C4-2B (cell line): Measurements from ENCODE around the gene FERMT3.
"Not testable (repeated sequence)": the region's sequence is repeated elsewhere in the genome, so short reads cannot be mapped to it uniquely, and the experiment has no call there.

Experiments
- H3K27ac ChIP-seq: fragments of 450-650 bp; 2 replicates; pipeline ENCODE4 v1.5.1; 2017
- CTCF ChIP-seq: fragments of 450-650 bp; conservative IDR thresholded peaks from 2 replicates; pipeline ENCODE4 v1.5.1; 2017; ENCODE audit warnings: mild to moderate bottlenecking
- ZFX ChIP-seq: fragments of 450-650 bp; IDR thresholded peaks from 2 replicates; pipeline ENCODE4 v1.6.1; 2017

Gene FERMT3

GRCh38 chr11:64206457-64207255 is at the start of gene FERMT3:
Gene FERMT3 (plus strand): TSS chr11:64206721. CDS start chr11:64207365, 644 bp downstream.
- H3K27ac ChIP-seq: no peak within 1 kb of the TSS
- TF ChIP-seq CTCF: no peak
- TF ChIP-seq ZFX: no peak

DNA sequence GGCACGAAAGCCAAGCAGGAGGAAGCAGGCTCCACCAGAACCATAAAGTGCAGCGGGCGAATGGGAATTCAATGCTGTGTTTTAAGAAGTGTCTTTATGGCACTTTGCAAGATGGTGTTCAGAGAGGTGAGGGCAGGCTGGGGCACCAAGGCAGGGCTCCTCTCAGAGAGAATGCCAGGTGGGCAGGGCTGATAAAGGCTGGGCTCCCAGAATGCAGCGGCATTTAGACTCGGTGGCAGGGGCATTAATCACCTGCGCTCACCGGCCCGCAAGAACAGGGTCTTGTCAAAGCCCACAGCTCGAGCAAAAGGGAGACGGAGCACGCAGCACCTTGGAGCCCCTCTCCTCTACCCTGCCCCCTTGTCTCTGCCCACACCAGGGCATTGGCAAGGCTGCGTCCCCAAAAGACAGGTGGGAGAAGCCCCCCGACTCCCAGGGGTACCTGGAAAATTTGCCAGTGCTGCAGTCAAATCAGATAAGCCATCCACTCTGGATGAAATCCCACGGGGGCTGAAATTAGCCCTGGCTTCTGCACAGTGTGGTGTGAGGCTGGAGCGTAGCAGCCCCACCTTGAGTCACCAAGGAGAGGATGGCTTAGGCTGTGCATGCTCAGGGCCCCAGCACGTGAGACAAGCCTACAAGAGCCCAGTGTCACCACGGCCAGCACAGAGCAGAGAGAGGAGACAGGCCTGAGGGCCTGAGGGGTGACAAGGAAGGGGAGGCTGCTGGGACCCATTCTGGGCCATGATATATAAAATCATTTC is 48.7 kb upstream of the FERMT3 start:
- no peak for TF ChIP-seq ZFX
- no peak for TF ChIP-seq CTCF
- H3K27ac ChIP-seq: no peak overlapping the region

- no peak for TF ChIP-seq CTCF
- no peak for TF ChIP-seq ZFX
- H3K27ac ChIP-seq: no peak overlapping the region
These were observed 45.5 kb upstream of the FERMT3 start for GRCh38 chr11:64161037-64161436.

DNA sequence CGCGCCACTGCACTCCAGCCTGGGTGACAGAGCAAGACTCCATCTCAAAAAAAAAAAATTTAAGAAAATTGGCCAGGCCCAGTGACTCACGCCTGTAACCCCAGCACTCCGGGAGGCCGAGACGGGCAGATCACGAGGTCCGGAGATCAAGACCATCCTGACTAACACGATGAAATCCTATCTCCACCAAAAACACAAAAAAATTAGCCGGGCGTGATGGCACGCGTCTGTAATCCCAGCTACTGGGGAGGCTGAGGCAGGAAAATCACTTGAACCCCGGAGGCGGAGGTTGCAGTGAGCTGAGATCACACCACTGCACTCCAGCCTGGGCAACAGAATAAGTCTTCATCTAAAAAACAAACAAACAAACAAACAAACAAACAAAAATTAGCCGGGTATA is 43.8 kb upstream of the FERMT3 start:
- not testable (repeated sequence) for H3K27ac ChIP-seq

DNA sequence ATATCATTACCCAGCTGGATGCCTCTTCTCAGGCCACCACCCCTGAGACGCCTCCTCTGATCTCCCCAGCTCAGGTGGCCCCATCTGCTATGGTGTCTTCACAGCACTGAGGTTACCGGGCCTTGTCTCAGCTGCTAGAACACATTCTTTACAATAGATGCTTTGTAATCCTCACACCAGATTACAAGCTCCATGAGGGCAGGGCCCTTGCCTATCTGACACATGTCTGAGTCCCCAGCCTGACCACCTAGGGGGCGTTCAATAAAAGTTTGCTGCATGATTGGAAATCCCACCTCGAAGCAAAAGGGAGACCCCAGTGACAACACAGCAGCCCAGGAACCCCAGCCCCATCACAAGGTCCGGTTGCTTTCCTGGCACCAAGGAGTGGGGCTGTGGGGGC is 42.6 kb upstream of the FERMT3 start:
- TF ChIP-seq CTCF (no peak), ZFX (no peak)
- H3K27ac ChIP-seq: no peak overlapping the region; the same call in 1 of the 2 replicates

DNA sequence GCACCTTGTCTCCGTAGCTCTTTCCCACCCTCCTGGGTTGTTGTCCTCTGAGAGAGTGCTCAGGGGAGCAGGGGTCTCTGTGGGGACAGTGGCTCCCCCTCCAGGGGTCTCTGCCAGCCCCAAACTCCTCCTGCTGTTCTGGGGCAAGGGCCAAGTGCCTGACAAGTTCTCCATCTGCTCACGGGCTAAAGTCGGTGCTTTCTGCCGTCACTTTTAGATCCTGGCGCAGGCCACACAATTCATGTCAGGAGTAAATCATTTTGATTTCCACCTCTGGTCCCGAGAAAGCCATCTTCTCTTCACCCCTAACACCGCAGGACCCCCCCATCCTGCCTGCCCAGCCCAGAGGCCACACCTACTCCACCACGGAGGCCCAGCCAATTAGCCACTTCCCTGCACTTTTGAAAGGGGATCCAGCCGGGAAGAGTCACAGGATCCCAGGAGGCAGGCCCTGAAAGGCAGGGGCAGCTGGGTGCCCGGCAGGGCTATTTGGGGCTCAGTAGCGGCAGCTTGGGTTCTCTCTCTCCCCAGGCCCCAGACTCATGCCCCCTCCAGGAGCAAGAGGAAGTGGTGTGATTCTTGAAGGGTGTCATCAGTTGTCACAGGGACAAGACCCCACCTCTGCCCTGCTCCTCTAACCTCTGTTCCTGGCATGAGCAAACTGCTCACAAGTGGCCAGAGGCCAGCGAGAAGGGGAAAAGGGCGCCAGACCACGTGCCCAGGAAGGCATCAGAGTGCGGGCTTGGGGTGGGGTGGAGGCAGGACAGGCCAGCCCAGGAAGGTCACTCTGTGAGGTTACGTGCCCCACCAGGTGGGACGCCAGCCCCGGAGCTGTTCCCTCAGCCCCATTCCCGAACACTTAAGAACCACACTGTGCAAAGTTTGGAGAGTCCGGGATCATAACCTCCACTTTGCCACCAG is 41.9 kb upstream of the FERMT3 start:
- peak overlapping the region; percentile 94 for H3K27ac ChIP-seq
- TF ChIP-seq CTCF (no peak), ZFX (no peak)

- TF ChIP-seq CTCF: no peak
- no peak for TF ChIP-seq ZFX
- H3K27ac ChIP-seq: peak overlapping the region; percentile 94
These were observed 41.1 kb upstream of the FERMT3 start for GRCh38 chr11:64165481-64165841.
